Spleen (tissue), 11 donors: ENCODE measurements around the gene UQCRC2. TPM values are rescaled to one million over a fixed set of nuclear protein-coding genes. Genes with fewer than 3 reads are reported as not detected.

Experiments used
- DNase-seq: peaks from one replicate; pipeline ENCODE4 v3.0.0-alpha.2; 2020
- H3K27ac ChIP-seq, 8 donors: fragments of 200-600 bp; sonication (generic) in 7 of 8; 1 replicate in 4 of 8; 2 replicates in 4 of 8; pipeline versions ENCODE4 v1.5.0 to v1.8.0; 2016 to 2021; ENCODE audit warnings: inconsistent platforms in 4 of 8, mild to moderate bottlenecking in 4 of 8, moderate library complexity in 1 of 8
- H3K27me3 ChIP-seq, 7 donors: fragments of 200-600 bp; sonication (generic) in 6 of 7; replicated peaks in 1 of 7; 1 replicate in 4 of 7; 2 replicates in 3 of 7; pipeline versions ENCODE4 v1.5.0 to v1.8.0; 2016 to 2021; ENCODE audit warnings: inconsistent platforms in 3 of 7, mild to moderate bottlenecking in 1 of 7
- H3K36me3 ChIP-seq, 6 donors: fragments of 200-600 bp; sonication (generic) in 5 of 6; 1 replicate in 4 of 6; 2 replicates in 2 of 6; pipeline versions ENCODE4 v1.5.0 to v1.8.0; 2016 to 2021; ENCODE audit warnings: inconsistent platforms in 2 of 6
- H3K4me1 ChIP-seq, 6 donors: fragments of 200-600 bp; sonication (generic) in 5 of 6; 1 replicate in 3 of 6; 2 replicates in 3 of 6; pipeline versions ENCODE4 v1.5.0 to v1.8.0; 2016 to 2021; ENCODE audit warnings: inconsistent platforms in 3 of 6
- H3K4me3 ChIP-seq, 8 donors: fragments of 200-600 bp; sonication (generic) in 7 of 8; 1 replicate in 4 of 8; 2 replicates in 4 of 8; pipeline versions ENCODE4 v1.5.0 to v1.8.0; 2016 to 2021; ENCODE audit warnings: inconsistent platforms in 4 of 8, mild to moderate bottlenecking in 4 of 8, moderate library complexity in 2 of 8
- H3K9me3 ChIP-seq, 8 donors: fragments of 200-600 bp; sonication (generic) in 7 of 8; 1 replicate in 4 of 8; 2 replicates in 4 of 8; pipeline versions ENCODE4 v1.5.0 to v1.8.0; 2016 to 2021; ENCODE audit warnings: inconsistent platforms in 4 of 8
- CTCF ChIP-seq, 11 experiments: fragments of 200-600 bp in 7 of 11; fragments of 450-650 bp in 4 of 11; sonication (generic) in 4 of 11; IDR thresholded peaks in 8 of 11; conservative IDR thresholded peaks in 3 of 11; 1 replicate in 7 of 11; 2 replicates in 4 of 11; pipeline versions ENCODE4 v1.4.0 to v1.8.0; 2016 to 2021; ENCODE audit warnings: antibody characterized with exemption in 11 of 11, inconsistent platforms in 4 of 11, mild to moderate bottlenecking in 1 of 11
- POLR2A ChIP-seq, 3 donors: fragments of 450-650 bp; IDR thresholded peaks; one replicate each; pipeline ENCODE4 v1.5.1; 2017; ENCODE audit warnings: antibody characterized with exemption in 3 of 3, mild to moderate bottlenecking in 1 of 3
- POLR2AphosphoS5 ChIP-seq, 3 donors: sonication (generic); formaldehyde crosslinking; IDR thresholded peaks; one replicate each; pipeline ENCODE4 v1.5.1; 2017; ENCODE audit warnings: antibody characterized with exemption in 3 of 3
- WGBS, 5 donors: extraction: QIAGEN DNeasy Blood & Tissue Kit in 3 of 5; methylation state at CpG; one replicate each; pipeline versions ENCODE4 v1.1.5 to v1.1.7; 2013 to 2018; 5-methylcytosine and 5-hydroxymethylcytosine counted together
- intact Hi-C: fragments of 100-400 bp; cut with DNase I; formaldehyde crosslinking; loops from one replicate; pipeline ENCODE4 v1.15.0; 2023; ENCODE audit warnings: low total_unique reads
- polyA plus RNA-seq, 3 donors: library from polyadenylated mRNA; stranded (reverse); fragments of 200-250 nt; gene quantifications; one replicate each; pipeline ENCODE4 v1.2.1, GENCODE V29; 2013
- total RNA-seq, 7 donors: library from RNA; depleted of rRNA in 3 of 7; stranded (reverse); fragments of >200 nt in 3 of 7; fragmentation: NEBNext Ultra II Directional in 4 of 7; extraction: Animal tissue kit (Norgen Biotek cat#: 25700) in 4 of 7; gene quantifications; one replicate each; pipeline versions ENCODE4 v1.1.0 to v1.2.1, GENCODE V29; 2016 to 2021
- donor health status: healthy with polysubstance abuse.
- donor health status: DM: no; HTN: no; CAD: no; lungs with moderate emphysema.
- donor health status: DM: no; HTN: no; CAD: no.
- donor health status: Bipolar disorder and iron deficiency.
- donor health status: healthy.
- donor health status: DM: no; HTN: no; CAD: no.
- donor health status: DM: yes; HTN: yes; CAD: no.

Gene UQCRC2
- total and polyA plus RNA-seq, 10 donors: 75.1 to 172 (median 139) TPM

DNA sequence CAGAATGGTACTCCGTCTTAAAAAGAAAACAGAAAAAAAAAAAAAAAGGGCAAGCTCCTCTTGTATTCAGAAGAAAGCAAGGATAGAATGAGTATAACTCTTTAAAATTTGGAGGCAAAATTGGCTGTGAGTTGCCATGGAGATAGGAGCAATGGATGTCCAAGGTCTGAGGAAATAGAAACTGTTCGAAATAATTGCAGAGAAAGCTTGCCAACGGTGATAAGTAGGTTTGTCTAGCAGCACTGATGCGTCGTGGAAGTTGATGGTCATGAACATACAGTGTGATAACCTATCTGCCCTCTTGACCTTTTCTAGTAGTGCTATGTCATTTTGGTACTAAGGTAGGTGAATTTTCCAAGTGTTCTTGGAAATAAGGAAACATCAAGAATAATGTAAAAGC is 57.7 kb downstream of the UQCRC2 start:
- no peaks in the 10 kb centered on the region for H3K9me3 ChIP-seq
- no peak for DNase-seq
- intact Hi-C loops: no loop called here
- TF ChIP-seq CTCF (IDR thresholded peaks at IDR 0.05 in 8 of 11, conservative IDR thresholded peaks at IDR 0.05 in 3 of 11): no peak
- TF ChIP-seq POLR2A (IDR thresholded peaks at IDR 0.05): no peak
- no peak for TF ChIP-seq POLR2AphosphoS5 (IDR thresholded peaks at IDR 0.05)
- H3K4me1 ChIP-seq: peaks cover 14 to 86% (median 61%) of the 10 kb centered on the region in 6 donors
- H3K4me3 ChIP-seq: no peak overlapping the region
- H3K27me3 ChIP-seq: no peaks in the 10 kb centered on the region
- no peaks in the 10 kb centered on the region for H3K36me3 ChIP-seq
- 68 to 77% (median 69%) methylated on average over 5 of the region's 5 CpGs for WGBS, 5 donors
- H3K27ac ChIP-seq: no peak overlapping the region

DNA sequence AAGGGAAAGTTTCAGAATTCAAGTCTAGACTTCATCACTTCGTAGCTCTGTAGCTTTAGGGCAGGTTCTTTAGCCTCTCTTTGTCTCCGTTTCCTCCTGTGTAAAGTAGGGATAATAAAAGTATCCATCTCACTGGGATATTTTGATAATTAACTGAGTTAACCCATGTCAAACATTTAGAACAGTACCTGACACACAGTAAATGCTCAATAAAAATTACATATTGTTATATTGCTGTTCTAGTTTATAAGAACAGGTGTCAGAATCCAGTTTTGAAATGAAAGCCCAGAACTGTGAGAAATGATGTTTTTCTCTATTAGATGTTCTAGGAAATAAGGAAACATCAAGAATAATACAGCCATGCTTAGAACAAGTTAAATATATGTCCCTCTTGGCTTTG is 59.1 kb downstream of the UQCRC2 start:
- no peak for TF ChIP-seq POLR2A (IDR thresholded peaks at IDR 0.05)
- no peak for TF ChIP-seq CTCF (IDR thresholded peaks at IDR 0.05 in 8 of 11, conservative IDR thresholded peaks at IDR 0.05 in 3 of 11)
- TF ChIP-seq POLR2AphosphoS5 (IDR thresholded peaks at IDR 0.05): no peak
- Histone ChIP-seq H3K9me3 (no peaks in the 10 kb centered on the region), H3K4me1 (peaks cover 10 to 92% (median 61%) of the 10 kb centered on the region in 6 donors), H3K27ac (no peak overlapping the region), H3K4me3 (no peak overlapping the region), H3K27me3 (no peaks in the 10 kb centered on the region), H3K36me3 (no peaks in the 10 kb centered on the region)
- intact Hi-C loops: no loop called here
- 42 to 45% (median 43%) methylated on average over 2 of the region's 2 CpGs for WGBS, 5 donors
- DNase-seq: no peak

- no peak for DNase-seq
- H3K4me3 ChIP-seq: no peak overlapping the region
- no peaks in the 10 kb centered on the region for H3K9me3 ChIP-seq
- H3K27ac ChIP-seq: no peak overlapping the region
- H3K27me3 ChIP-seq: no peaks in the 10 kb centered on the region
- TF ChIP-seq POLR2AphosphoS5 (IDR thresholded peaks at IDR 0.05): no peak
- no peak for TF ChIP-seq CTCF (IDR thresholded peaks at IDR 0.05 in 8 of 11, conservative IDR thresholded peaks at IDR 0.05 in 3 of 11)
- TF ChIP-seq POLR2A (IDR thresholded peaks at IDR 0.05): no peak
- H3K36me3 ChIP-seq: no peaks in the 10 kb centered on the region
- WGBS, 5 donors: 73 to 86% (median 79%) methylated on average over 4 of the region's 4 CpGs
- H3K4me1 ChIP-seq: peaks cover 9 to 100% (median 63%) of the 10 kb centered on the region in 6 donors
- intact Hi-C loops: no loop called here
Observed at GRCh38 chr16:22013486-22013885, 60.3 kb downstream of the UQCRC2 start.

DNA sequence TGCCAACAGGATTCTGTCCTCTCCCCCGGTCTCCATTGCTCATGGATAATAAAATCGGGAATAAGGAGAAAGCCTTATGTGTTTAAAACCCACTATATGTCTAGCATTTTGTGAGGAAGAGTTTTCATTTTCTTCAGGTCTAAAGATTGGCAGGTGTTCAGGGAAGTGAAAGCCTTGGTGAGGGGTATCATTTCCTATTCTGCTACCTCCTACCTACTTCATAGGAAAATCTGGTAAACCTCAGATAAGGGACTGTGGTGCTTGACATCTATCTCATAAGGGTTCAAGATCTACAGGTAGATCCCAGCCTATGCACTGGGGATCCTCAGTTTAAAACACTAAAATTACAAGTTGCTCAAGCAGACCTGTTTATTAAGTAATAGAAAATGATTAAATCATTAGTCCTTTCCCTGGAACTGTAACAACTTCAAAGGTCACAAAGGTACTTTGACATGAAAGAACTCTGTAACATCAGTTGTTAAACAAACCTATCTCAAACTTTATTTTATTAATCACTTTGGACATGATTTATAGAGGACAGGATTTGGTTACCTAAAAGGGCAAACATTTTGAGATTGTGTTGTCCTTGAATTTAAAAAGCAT is 61.2 kb downstream of the UQCRC2 start:
- DNase-seq: no peak
- no peak overlapping the region for H3K4me3 ChIP-seq
- no peaks in the 10 kb centered on the region for H3K27me3 ChIP-seq
- intact Hi-C loops: no loop called here
- peaks cover 2 to 99% (median 54%) of the 10 kb centered on the region in 6 donors for H3K4me1 ChIP-seq
- WGBS, 5 donors: 73 to 86% (median 83%) methylated on average over 2 of the region's 2 CpGs
- H3K9me3 ChIP-seq: no peaks in the 10 kb centered on the region
- no peak overlapping the region for H3K27ac ChIP-seq
- H3K36me3 ChIP-seq: no peaks in the 10 kb centered on the region
- no peak for TF ChIP-seq POLR2A (IDR thresholded peaks at IDR 0.05)
- TF ChIP-seq POLR2AphosphoS5 (IDR thresholded peaks at IDR 0.05): no peak
- TF ChIP-seq CTCF (IDR thresholded peaks at IDR 0.05 in 8 of 11, conservative IDR thresholded peaks at IDR 0.05 in 3 of 11): no peak
